Kidney epithelial cell (primary cell): Measurements from ENCODE around the gene BTBD7. TPM values are rescaled to one million over a fixed set of nuclear protein-coding genes. Genes with fewer than 3 reads are reported as not detected.
A peak's percentile ranks its signal among the peaks of the same experiment; 100 is the strongest.

ENCODE experiments used
- DNase-seq: peaks from one replicate; pipeline ENCODE4 v3.0.0-alpha.2; 2010; ENCODE audit warnings: low read depth
- H3K27me3 ChIP-seq: 2 replicates; pipeline ENCODE4 v1.6.0; 2011; ENCODE audit warnings: low read length; ENCODE audit not compliant: control insufficient read depth, insufficient read depth
- H3K36me3 ChIP-seq: 2 replicates; pipeline ENCODE4 v1.5.1; 2011; ENCODE audit warnings: low read length; ENCODE audit not compliant: control insufficient read depth, insufficient read depth
- H3K4me3 ChIP-seq: 2 replicates; pipeline ENCODE4 v1.5.1; 2011; ENCODE audit warnings: low read depth, mild to moderate bottlenecking, control low read depth, low read length
- total RNA-seq: library from RNA; depleted of rRNA; stranded (reverse); fragments of >200 nt; gene quantifications from 2 replicates; pipeline ENCODE4 v1.2.3, GENCODE V29; 2015
- TF ChIP-seq, protein P1 (sequence below): IDR thresholded peaks from 2 replicates; pipeline ENCODE4 v1.5.1; 2011; ENCODE audit warnings: mild to moderate bottlenecking, moderate library complexity, low read length, control low read depth, inconsistent platforms; ENCODE audit not compliant: insufficient read depth, poor library complexity, severe bottlenecking

The BTBD7 gene
- total RNA-seq, 1 donor from 2014 or later = 29.6 TPM

DNA sequence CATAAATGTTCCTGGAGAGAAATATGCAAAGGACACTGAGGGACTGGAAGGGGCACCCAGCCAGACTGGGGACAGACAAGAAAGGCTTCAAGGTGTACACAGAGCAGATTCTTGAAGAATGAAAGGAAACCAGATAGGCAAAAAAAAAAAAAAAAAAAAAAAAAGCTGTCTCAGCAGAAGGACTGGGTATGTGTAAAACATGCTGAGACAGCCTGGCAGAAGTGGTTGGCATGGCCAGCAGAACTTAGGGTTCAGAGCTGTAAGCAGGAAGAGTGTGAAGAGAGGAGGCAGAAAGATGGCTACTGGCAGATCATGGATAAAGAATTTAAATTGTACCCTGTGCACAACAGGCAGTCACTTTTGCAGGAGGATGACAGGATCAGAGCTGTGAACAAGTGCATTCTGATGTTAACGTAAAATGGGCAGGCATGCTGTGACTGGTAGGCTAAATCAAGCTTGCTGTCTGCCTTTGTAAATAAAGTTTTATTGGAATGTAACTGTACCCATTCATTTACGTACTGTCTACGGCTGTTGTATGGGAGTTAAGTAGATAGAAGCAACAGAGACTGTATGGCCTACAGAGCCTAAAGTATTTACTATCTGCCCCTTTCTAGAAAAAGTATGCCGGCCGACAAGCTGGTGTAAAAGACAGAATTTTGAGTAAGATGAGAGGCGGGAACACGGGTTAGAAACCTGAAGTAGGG, 83.6 kb downstream of the BTBD7 start:
- no peak for DNase-seq
- TF ChIP-seq, protein P1, sequence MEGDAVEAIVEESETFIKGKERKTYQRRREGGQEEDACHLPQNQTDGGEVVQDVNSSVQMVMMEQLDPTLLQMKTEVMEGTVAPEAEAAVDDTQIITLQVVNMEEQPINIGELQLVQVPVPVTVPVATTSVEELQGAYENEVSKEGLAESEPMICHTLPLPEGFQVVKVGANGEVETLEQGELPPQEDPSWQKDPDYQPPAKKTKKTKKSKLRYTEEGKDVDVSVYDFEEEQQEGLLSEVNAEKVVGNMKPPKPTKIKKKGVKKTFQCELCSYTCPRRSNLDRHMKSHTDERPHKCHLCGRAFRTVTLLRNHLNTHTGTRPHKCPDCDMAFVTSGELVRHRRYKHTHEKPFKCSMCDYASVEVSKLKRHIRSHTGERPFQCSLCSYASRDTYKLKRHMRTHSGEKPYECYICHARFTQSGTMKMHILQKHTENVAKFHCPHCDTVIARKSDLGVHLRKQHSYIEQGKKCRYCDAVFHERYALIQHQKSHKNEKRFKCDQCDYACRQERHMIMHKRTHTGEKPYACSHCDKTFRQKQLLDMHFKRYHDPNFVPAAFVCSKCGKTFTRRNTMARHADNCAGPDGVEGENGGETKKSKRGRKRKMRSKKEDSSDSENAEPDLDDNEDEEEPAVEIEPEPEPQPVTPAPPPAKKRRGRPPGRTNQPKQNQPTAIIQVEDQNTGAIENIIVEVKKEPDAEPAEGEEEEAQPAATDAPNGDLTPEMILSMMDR = no peak
- H3K4me3 ChIP-seq = no peak overlapping the region
- H3K27me3 ChIP-seq = no peaks in the 10 kb centered on the region
- no peaks in the 10 kb centered on the region for H3K36me3 ChIP-seq

DNA sequence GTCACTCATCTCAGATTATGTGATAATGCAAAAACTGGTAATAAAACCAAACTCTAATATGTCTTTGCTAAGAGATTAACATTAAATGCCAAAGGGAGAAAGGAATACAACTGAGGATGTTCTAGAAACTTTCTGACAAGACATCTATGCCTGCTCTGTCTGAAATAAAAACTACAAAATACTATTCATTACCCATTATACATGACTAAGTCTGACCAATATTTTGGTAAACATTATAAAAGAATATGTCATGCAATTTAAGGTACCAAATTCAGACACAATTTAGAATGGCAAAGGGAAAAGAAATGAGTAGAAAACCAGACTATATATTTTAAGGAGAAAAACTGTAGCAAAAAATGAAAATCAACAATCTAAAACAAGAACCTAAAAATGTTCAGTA, 86.3 kb downstream of the BTBD7 start:
- Histone ChIP-seq H3K36me3 (peaks cover 5% of the 10 kb centered on the region), H3K27me3 (no peaks in the 10 kb centered on the region), H3K4me3 (no peak overlapping the region)
- TF ChIP-seq, protein P1 = no peak
- DNase-seq = no peak

- H3K36me3 ChIP-seq = peaks cover 5% of the 10 kb centered on the region
- DNase-seq = no peak
- H3K27me3 ChIP-seq = no peaks in the 10 kb centered on the region
- H3K4me3 ChIP-seq = no peak overlapping the region
- TF ChIP-seq, protein P1 = no peak
These were observed 86.9 kb downstream of the BTBD7 start for GRCh38 chr14:93245764-93246420.

DNA sequence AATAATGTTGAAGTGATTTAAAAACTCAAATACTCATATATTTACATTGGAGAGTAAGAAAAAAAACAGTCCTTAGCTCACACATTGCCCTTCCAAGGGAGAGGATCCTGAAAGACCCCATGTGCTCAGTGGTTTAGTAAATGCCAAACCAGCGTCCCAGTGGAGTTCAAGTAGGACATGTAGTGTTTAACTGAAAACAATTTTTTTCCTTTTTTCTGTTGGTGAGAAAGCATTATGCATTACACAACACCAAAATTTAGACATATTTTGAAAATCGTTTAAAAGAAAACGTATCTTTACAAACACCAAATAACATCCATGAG, 92.2 kb downstream of the BTBD7 start:
- Histone ChIP-seq H3K36me3 (peaks cover 5% of the 10 kb centered on the region), H3K4me3 (no peak overlapping the region), H3K27me3 (no peaks in the 10 kb centered on the region)
- TF ChIP-seq, protein P1 = no peak
- DNase-seq = no peak

- peak; percentile 45 for DNase-seq
- TF ChIP-seq, protein P1 = no peak
These were observed 92.8 kb downstream of the BTBD7 start for GRCh38 chr14:93239869-93240677.

More at GRCh38 chr14:93239869-93240677, 92.8 kb downstream of the BTBD7 start:
- Histone ChIP-seq H3K36me3 (peaks cover 5% of the 10 kb centered on the region), H3K4me3 (no peak overlapping the region), H3K27me3 (no peaks in the 10 kb centered on the region)
